ENCODE data around the gene C11orf87. TPM values are rescaled to one million over a fixed set of nuclear protein-coding genes. Genes with fewer than 3 reads are reported as not detected.

Gene C11orf87
- total and polyA plus RNA-seq, 2 experiments from 2014 or later: 0.13 TPM; not detected in 1

GRCh38 chr11:109454857-109455256 is 32.9 kb downstream of the C11orf87 start:
- no peaks in the 10 kb centered on the region for H4K20me1 ChIP-seq (ENCODE audit: insufficient read depth, poor library complexity, severe bottlenecking)
- DNase-seq (ENCODE audit: low spot score): no peak
- H3K36me3 ChIP-seq (replicated peaks; ENCODE audit: insufficient read depth, low read depth): no peaks in the 10 kb centered on the region
- H3K4me1 ChIP-seq (ENCODE audit: insufficient read depth): no peaks in the 10 kb centered on the region
- H2AFZ ChIP-seq: no peak overlapping the region
- H3K27ac ChIP-seq: no peak overlapping the region
- H3K4me2 ChIP-seq: no peak overlapping the region
- TF ChIP-seq EZH2phosphoT487 (IDR thresholded peaks at IDR 0.05; ENCODE audit: low read depth, severe bottlenecking, unreplicated experiment) (no peak), CTCF (IDR thresholded peaks at IDR 0.05; ENCODE audit: poor library complexity) (no peak), EZH2 (IDR thresholded peaks at IDR 0.05; ENCODE audit: borderline replicate concordance) (no peak)
- WGBS (ENCODE audit: low lambda C conversion rate, missing lambda C conversion rate): 70% methylated on average over 2 of the region's 2 CpGs
- no peaks in the 10 kb centered on the region for H3K9me2 ChIP-seq (replicated peaks; ENCODE audit: insufficient read depth)
- H3K9me3 ChIP-seq (ENCODE audit: low read depth): no peaks in the 10 kb centered on the region
- no peaks in the 10 kb centered on the region for H3K79me2 ChIP-seq
- H3K4me3 ChIP-seq: no peak overlapping the region
- no peaks in the 10 kb centered on the region for H3K27me3 ChIP-seq

All from hepatocyte (in vitro differentiated cells).